A673 (cell line): Measurements from ENCODE around the gene GSDMA.

ENCODE experiments used
- EZH2 ChIP-seq: fragments of 200-600 bp; sonication (generic); IDR thresholded peaks from 2 replicates; pipeline ENCODE4 v1.6.1; 2017; ENCODE audit warnings: borderline replicate concordance, low read depth, mild to moderate bottlenecking, mixed read lengths, antibody characterized with exemption, low read length; ENCODE audit not compliant: poor library complexity, severe bottlenecking
- TF ChIP-seq, protein P1 (sequence below): fragments of 300-800, 200-600 bp; sonication (generic); conservative IDR thresholded peaks from 2 replicates; pipeline ENCODE4 v1.5.1; 2017; ENCODE audit warnings: low read depth, mild to moderate bottlenecking, antibody characterized with exemption, low read length, moderate library complexity, mixed read lengths

DNA sequence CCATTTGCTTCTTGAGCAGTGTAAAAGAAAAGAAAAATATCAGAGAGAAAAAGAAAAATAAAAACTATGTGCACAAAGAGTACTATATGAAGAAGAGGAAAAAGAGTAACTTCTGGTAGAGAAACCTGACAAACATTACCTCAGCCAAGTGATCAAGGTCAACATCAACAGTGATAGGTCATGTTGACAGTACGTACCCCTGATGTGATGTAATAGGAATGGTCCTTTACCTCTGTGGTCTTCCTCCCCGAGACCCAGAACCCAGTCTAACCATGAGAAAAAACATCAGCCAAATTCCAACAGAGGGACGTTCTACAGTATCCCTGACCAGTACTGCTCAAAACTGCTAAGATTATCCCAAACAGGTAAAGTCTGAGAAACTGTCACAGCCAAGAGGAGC lies 48.8 kb upstream of the GSDMA start:
- TF ChIP-seq, protein P1, sequence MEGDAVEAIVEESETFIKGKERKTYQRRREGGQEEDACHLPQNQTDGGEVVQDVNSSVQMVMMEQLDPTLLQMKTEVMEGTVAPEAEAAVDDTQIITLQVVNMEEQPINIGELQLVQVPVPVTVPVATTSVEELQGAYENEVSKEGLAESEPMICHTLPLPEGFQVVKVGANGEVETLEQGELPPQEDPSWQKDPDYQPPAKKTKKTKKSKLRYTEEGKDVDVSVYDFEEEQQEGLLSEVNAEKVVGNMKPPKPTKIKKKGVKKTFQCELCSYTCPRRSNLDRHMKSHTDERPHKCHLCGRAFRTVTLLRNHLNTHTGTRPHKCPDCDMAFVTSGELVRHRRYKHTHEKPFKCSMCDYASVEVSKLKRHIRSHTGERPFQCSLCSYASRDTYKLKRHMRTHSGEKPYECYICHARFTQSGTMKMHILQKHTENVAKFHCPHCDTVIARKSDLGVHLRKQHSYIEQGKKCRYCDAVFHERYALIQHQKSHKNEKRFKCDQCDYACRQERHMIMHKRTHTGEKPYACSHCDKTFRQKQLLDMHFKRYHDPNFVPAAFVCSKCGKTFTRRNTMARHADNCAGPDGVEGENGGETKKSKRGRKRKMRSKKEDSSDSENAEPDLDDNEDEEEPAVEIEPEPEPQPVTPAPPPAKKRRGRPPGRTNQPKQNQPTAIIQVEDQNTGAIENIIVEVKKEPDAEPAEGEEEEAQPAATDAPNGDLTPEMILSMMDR, result no peak
- TF ChIP-seq EZH2, result no peak
